ENCODE data around the gene MYH10.

The MYH10 gene

DNA sequence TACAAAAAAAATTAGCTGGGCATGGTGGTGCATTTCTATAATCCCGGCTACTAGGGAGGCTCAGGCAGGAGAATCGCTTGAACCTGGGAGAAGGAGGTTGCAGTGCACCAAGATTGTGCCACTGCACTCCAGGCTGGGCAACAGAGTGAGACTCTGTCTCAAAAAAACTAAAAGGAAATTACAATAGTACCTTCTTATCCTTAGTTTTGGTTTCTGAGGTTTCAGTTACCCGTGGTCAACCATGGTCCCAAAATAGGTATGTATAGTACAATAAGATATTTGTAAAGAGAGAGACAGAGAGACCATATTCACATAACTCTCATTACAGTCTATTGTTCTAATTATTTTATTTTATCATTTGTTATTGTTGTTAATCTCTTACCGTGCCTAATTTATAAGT is 24.3 kb upstream of the MYH10 start:
- Histone ChIP-seq H3K4me1 (no peaks in the 10 kb centered on the region), H3K4me3 (ENCODE audit: low read depth, low read length) (no peak overlapping the region), H3K36me3 (no peaks in the 10 kb centered on the region), H3K27me3 (no peaks in the 10 kb centered on the region), H3K9me3 (no peaks in the 10 kb centered on the region)
- TF ChIP-seq, protein P1, sequence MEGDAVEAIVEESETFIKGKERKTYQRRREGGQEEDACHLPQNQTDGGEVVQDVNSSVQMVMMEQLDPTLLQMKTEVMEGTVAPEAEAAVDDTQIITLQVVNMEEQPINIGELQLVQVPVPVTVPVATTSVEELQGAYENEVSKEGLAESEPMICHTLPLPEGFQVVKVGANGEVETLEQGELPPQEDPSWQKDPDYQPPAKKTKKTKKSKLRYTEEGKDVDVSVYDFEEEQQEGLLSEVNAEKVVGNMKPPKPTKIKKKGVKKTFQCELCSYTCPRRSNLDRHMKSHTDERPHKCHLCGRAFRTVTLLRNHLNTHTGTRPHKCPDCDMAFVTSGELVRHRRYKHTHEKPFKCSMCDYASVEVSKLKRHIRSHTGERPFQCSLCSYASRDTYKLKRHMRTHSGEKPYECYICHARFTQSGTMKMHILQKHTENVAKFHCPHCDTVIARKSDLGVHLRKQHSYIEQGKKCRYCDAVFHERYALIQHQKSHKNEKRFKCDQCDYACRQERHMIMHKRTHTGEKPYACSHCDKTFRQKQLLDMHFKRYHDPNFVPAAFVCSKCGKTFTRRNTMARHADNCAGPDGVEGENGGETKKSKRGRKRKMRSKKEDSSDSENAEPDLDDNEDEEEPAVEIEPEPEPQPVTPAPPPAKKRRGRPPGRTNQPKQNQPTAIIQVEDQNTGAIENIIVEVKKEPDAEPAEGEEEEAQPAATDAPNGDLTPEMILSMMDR (IDR thresholded peaks at IDR 0.05; ENCODE audit: low read depth, low read length): no peak
- no peak for DNase-seq

DNA sequence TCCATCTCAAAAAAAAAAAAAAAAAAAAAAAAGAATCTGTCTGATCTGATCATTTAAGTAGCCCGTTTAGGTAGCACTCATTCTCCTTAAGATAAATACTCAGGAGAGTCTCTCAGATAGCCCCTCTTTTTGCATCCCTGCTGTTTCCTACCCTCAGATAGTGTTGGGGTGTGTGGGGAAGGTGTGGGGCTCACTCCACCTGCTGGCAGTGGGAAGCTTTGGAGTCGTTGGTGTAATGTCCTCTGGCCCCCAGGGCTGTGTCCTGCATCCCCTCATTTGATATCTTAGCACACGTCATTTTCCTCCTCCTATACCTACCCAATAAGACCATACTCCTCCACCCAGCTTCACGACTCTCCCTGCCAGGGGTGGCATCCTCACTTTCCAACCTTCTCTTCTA is 20.5 kb upstream of the MYH10 start:
- H3K27me3 ChIP-seq: no peaks in the 10 kb centered on the region

GRCh38 chr17:8650119-8650499 is 19.6 kb upstream of the MYH10 start:
- TF ChIP-seq, protein P1 (IDR thresholded peaks at IDR 0.05; ENCODE audit: low read depth, low read length): no peak
- Histone ChIP-seq H3K4me1 (no peaks in the 10 kb centered on the region), H3K4me3 (ENCODE audit: low read depth, low read length) (no peak overlapping the region), H3K27me3 (no peaks in the 10 kb centered on the region), H3K9me3 (no peaks in the 10 kb centered on the region), H3K36me3 (no peaks in the 10 kb centered on the region)
- DNase-seq: no peak

More for the DNA sequence above, 20.5 kb upstream of the MYH10 start:
- no peak overlapping the region for H3K4me3 ChIP-seq (ENCODE audit: low read depth, low read length)
- H3K36me3 ChIP-seq: no peaks in the 10 kb centered on the region
- no peaks in the 10 kb centered on the region for H3K9me3 ChIP-seq
- no peak for DNase-seq
- no peaks in the 10 kb centered on the region for H3K4me1 ChIP-seq
- TF ChIP-seq, protein P1 (IDR thresholded peaks at IDR 0.05; ENCODE audit: low read depth, low read length): no peak

GRCh38 chr17:8649157-8650118 is 18.9 kb upstream of the MYH10 start:
- H3K9me3 ChIP-seq: no peaks in the 10 kb centered on the region
- H3K36me3 ChIP-seq: no peaks in the 10 kb centered on the region
- no peaks in the 10 kb centered on the region for H3K27me3 ChIP-seq

GRCh38 chr17:8647956-8648355 is 17.4 kb upstream of the MYH10 start:
- Histone ChIP-seq H3K36me3 (no peaks in the 10 kb centered on the region), H3K4me1 (no peaks in the 10 kb centered on the region), H3K9me3 (no peaks in the 10 kb centered on the region), H3K4me3 (ENCODE audit: low read depth, low read length) (no peak overlapping the region), H3K27me3 (no peaks in the 10 kb centered on the region)
- TF ChIP-seq, protein P1 (IDR thresholded peaks at IDR 0.05; ENCODE audit: low read depth, low read length): no peak
- no peak for DNase-seq

More at GRCh38 chr17:8649157-8650118, 18.9 kb upstream of the MYH10 start:
- no peak for DNase-seq
- Histone ChIP-seq H3K4me3 (ENCODE audit: low read depth, low read length) (no peak overlapping the region), H3K4me1 (no peaks in the 10 kb centered on the region)
- TF ChIP-seq, protein P1 (IDR thresholded peaks at IDR 0.05; ENCODE audit: low read depth, low read length): no peak

- no peaks in the 10 kb centered on the region for H3K4me1 ChIP-seq
- no peaks in the 10 kb centered on the region for H3K27me3 ChIP-seq
- DNase-seq: no peak
- H3K4me3 ChIP-seq (ENCODE audit: low read depth, low read length): no peak overlapping the region
- TF ChIP-seq, protein P1 (IDR thresholded peaks at IDR 0.05; ENCODE audit: low read depth, low read length): no peak
- no peaks in the 10 kb centered on the region for H3K9me3 ChIP-seq
- no peaks in the 10 kb centered on the region for H3K36me3 ChIP-seq
Measured at GRCh38 chr17:8647202-8647601, 16.7 kb upstream of the MYH10 start.

Data from BE2C (cell line).